Thyroid gland (tissue), 4 donors: Measurements from ENCODE around the gene BTBD9.

Experiments
- CTCF ChIP-seq, 6 experiments: fragments of 200-600 bp in 3 of 6; fragments of 450-650 bp in 3 of 6; sonication (generic) in 3 of 6; IDR thresholded peaks; one replicate each; pipeline ENCODE4 v1.5.1; 2016 to 2019; ENCODE audit warnings: antibody characterized with exemption in 6 of 6, mild to moderate bottlenecking in 2 of 6, inconsistent platforms in 1 of 6, moderate library complexity in 1 of 6
- POLR2A ChIP-seq, 2 donors: fragments of 450-650 bp; IDR thresholded peaks; one replicate each; pipeline ENCODE4 v1.6.1; 2017; ENCODE audit warnings: antibody characterized with exemption in 2 of 2, mild to moderate bottlenecking in 2 of 2, moderate library complexity in 1 of 2

- TF ChIP-seq CTCF (IDR thresholded peaks at IDR 0.05) (no peak), POLR2A (IDR thresholded peaks at IDR 0.05) (no peak)
These were observed 5.2 kb downstream of the BTBD9 start for GRCh38 chr6:38634518-38634917.
